HepG2 (cell line): ENCODE measurements around the gene GALNT9. TPM values are rescaled to one million over a fixed set of nuclear protein-coding genes. Genes with fewer than 3 reads are reported as not detected.

Experiments
- ATAC-seq: fragments of 200-7000 bp; cut with Tn5 transposase; 3 replicates; pipeline ENCODE4 v1.9.1; 2020; ENCODE audit warnings: mild to moderate bottlenecking, moderate library complexity
- BruUV-seq: library from RNA; stranded (reverse); fragments of 400-500 nt; replicated peaks from 2 replicates; lab custom pipeline; 2021; lab: Mats Ljungman, UMichigan
- CTCF ChIA-PET: fragments of 300-600 bp; formaldehyde crosslinking; extraction: SDS; loops from one replicate; lab custom pipeline; 2021; ENCODE audit warnings: low total read pairs, inconsistent platforms, low intra/inter-chr PET ratio; lab: Yijun Ruan, JAX
- POLR2A ChIA-PET: fragments of 350-600 bp; sonication (Branson Sonifier 250); formaldehyde crosslinking; loops from one replicate; lab custom pipeline; 2020; ENCODE audit warnings: antibody characterized with exemption, inconsistent platforms; lab: Yijun Ruan, JAX
- DNase-seq: peaks from one replicate; pipeline ENCODE4 v3.0.0-alpha.2; 2015; ENCODE audit warnings: low spot score
- FAIRE-seq: peaks from 3 replicates; lab custom pipeline; 2011; peaks lifted over from hg19 to GRCh38; lab: Jason Lieb, UNC
- H2AFZ ChIP-seq: one replicate; pipeline ENCODE4 v1.6.1; 2011; ENCODE audit warnings: low read length, inconsistent platforms
- H3K27ac ChIP-seq: fragments of 300-600 bp; 3 replicates; pipeline ENCODE4 v1.8.0; 2011; ENCODE audit warnings: mixed run types, mild to moderate bottlenecking, mixed read lengths, low read length, inconsistent platforms; ENCODE audit not compliant: insufficient read depth; ENCODE audit errors: extremely low read length
- H3K27me3 ChIP-seq, 2 experiments: fragments of 200-600 bp in 1 of 2; 2 replicates in 1 of 2; 3 replicates in 1 of 2; pipeline versions ENCODE4 v1.6.0 to v1.8.0; 2011; ENCODE audit warnings: low read length in 2 of 2, mild to moderate bottlenecking in 2 of 2, moderate library complexity in 2 of 2, inconsistent platforms in 1 of 2; ENCODE audit not compliant: insufficient read depth in 2 of 2, control insufficient read depth in 1 of 2
- H3K36me3 ChIP-seq, 2 experiments: fragments of 200-600 bp in 1 of 2; replicated peaks in 1 of 2; 2 replicates in 1 of 2; 3 replicates in 1 of 2; pipeline versions ENCODE4 v1.5.1 to v1.8.0; 2011; ENCODE audit warnings: low read length in 2 of 2, inconsistent platforms in 1 of 2; ENCODE audit not compliant: insufficient read depth in 2 of 2, control insufficient read depth in 1 of 2
- H3K4me1 ChIP-seq: 2 replicates; pipeline ENCODE4 v1.5.1; 2012; ENCODE audit warnings: low read length, inconsistent platforms; ENCODE audit not compliant: insufficient read depth
- H3K4me2 ChIP-seq: 2 replicates; pipeline ENCODE4 v1.6.0; 2011; ENCODE audit warnings: low read depth, low read length, inconsistent platforms
- H3K4me3 ChIP-seq, 3 experiments: fragments of 200-600 bp in 1 of 3; sonication (generic), shearing (Covaris generic) in 1 of 3; replicated peaks in 1 of 3; 2 replicates each; pipeline ENCODE4 v1.5.1; 2011 to 2016; ENCODE audit warnings: low read length in 3 of 3, inconsistent platforms in 2 of 3, low read depth in 2 of 3, mild to moderate bottlenecking in 2 of 3, control low read depth in 1 of 3, mixed read lengths in 1 of 3; ENCODE audit not compliant: insufficient read depth in 1 of 3
- H3K79me2 ChIP-seq: one replicate; pipeline ENCODE4 v1.6.1; 2011; ENCODE audit warnings: low read length, inconsistent platforms; ENCODE audit not compliant: insufficient read depth
- H3K9ac ChIP-seq: 2 replicates; pipeline ENCODE4 v1.6.0; 2011; ENCODE audit warnings: mild to moderate bottlenecking, low read depth, low read length, inconsistent platforms; ENCODE audit not compliant: insufficient read depth
- H3K9me3 ChIP-seq: 2 replicates; pipeline ENCODE4 v1.5.1; 2012; ENCODE audit warnings: mild to moderate bottlenecking, low read length
- H4K20me1 ChIP-seq: 2 replicates; pipeline ENCODE4 v1.6.0; 2011; ENCODE audit warnings: inconsistent platforms, mild to moderate bottlenecking, low read length, moderate library complexity; ENCODE audit not compliant: insufficient read depth
- DMAP1 ChIP-seq: IDR thresholded peaks from 2 replicates; pipeline ENCODE4 v1.6.1; 2016
- FIP1L1 ChIP-seq: fragments of 200-400 bp; formaldehyde crosslinking; IDR thresholded peaks from 2 replicates; pipeline ENCODE4 v1.6.1; 2018; ENCODE audit warnings: low read depth, mild to moderate bottlenecking, low read length, moderate library complexity, borderline replicate concordance; ENCODE audit not compliant: insufficient read depth
- HIVEP1 ChIP-seq: sonication (generic); formaldehyde crosslinking; IDR thresholded peaks from 2 replicates; pipeline ENCODE4 v1.4.0; 2020; ENCODE audit warnings: mild to moderate bottlenecking, missing genetic modification reagents
- HOXA5 ChIP-seq: sonication (generic); formaldehyde crosslinking; IDR thresholded peaks from 2 replicates; pipeline ENCODE4 v1.4.0; 2020; ENCODE audit warnings: missing genetic modification reagents
- PPARG ChIP-seq: conservative IDR thresholded peaks from 2 replicates; pipeline ENCODE4 v1.6.1; 2016; ENCODE audit warnings: missing biosample characterization, missing genetic modification reagents
- PTBP1 ChIP-seq: fragments of 200-400 bp; formaldehyde crosslinking; IDR thresholded peaks from 2 replicates; pipeline ENCODE4 v1.6.1; 2018; ENCODE audit warnings: low read length, low read depth; ENCODE audit not compliant: poor library complexity, severe bottlenecking
- REPIN1 ChIP-seq: sonication (generic); formaldehyde crosslinking; IDR thresholded peaks from 2 replicates; pipeline ENCODE4 v1.8.0; 2022; ENCODE audit warnings: missing genetic modification reagents, low read depth, mild to moderate bottlenecking, borderline replicate concordance
- SSRP1 ChIP-seq: IDR thresholded peaks from 2 replicates; pipeline ENCODE4 v1.6.1; 2016; ENCODE audit warnings: control low read depth
- ZNF329 ChIP-seq: sonication (generic); formaldehyde crosslinking; IDR thresholded peaks from 2 replicates; pipeline ENCODE4 v1.9.0; 2021; ENCODE audit warnings: low read depth, mild to moderate bottlenecking, missing genetic modification reagents
- ZNF446 ChIP-seq: sonication (generic); formaldehyde crosslinking; IDR thresholded peaks from 2 replicates; pipeline ENCODE4 v1.5.0; 2020; ENCODE audit warnings: mild to moderate bottlenecking, missing genetic modification reagents
- ZNF484 ChIP-seq: sonication (generic); formaldehyde crosslinking; IDR thresholded peaks from 2 replicates; pipeline ENCODE4 v1.5.1; 2020; ENCODE audit warnings: mild to moderate bottlenecking, low read depth, missing genetic modification reagents, borderline replicate concordance
- ZNF510 ChIP-seq: sonication (generic); formaldehyde crosslinking; IDR thresholded peaks from 2 replicates; pipeline ENCODE4 v1.4.0; 2020; ENCODE audit warnings: low read depth, mild to moderate bottlenecking, missing genetic modification reagents
- ZNF724P ChIP-seq: sonication (generic); formaldehyde crosslinking; IDR thresholded peaks from 2 replicates; pipeline ENCODE4 v1.8.0; 2022; ENCODE audit warnings: missing genetic modification reagents, borderline replicate concordance
- ZNF878 ChIP-seq: sonication (generic); formaldehyde crosslinking; IDR thresholded peaks from 2 replicates; pipeline ENCODE4 v1.8.1; 2023; ENCODE audit warnings: mild to moderate bottlenecking, missing genetic modification reagents, moderate library complexity
- WGBS: methylation state at CpG from one replicate; pipeline ENCODE4 v1.1.6; 2017; ENCODE audit warnings: low lambda C conversion rate; 5-methylcytosine and 5-hydroxymethylcytosine counted together
- in situ Hi-C: cut with HindIII; loops from 2 replicates; pipeline ENCODE4 v1.10.0; 2017; ENCODE audit warnings: low pct_unique_long_range_greater_than_20kb; ENCODE audit not compliant: extremely low pct_ligation_motif_present
- intact Hi-C: fragments of 100-400 bp; cut with micrococcal nuclease; formaldehyde crosslinking; loops from one replicate; pipeline ENCODE4 v1.10.0; 2022; ENCODE audit not compliant: unreplicated experiment
- polyA plus RNA-seq, 8 experiments: library from polyadenylated mRNA; depleted of rRNA in 3 of 8; stranded (reverse) in 7 of 8; unstranded in 1 of 8; fragments of >200 nt; fragmentation: Illumina TruSeq in 4 of 8; extraction: Trizol in 4 of 8; gene quantifications; 2 replicates each; pipeline versions ENCODE4 v1.2.1 to v1.2.3, GENCODE V29; 2011 to 2016; ENCODE audit warnings: low read depth in 4 of 8, missing spikeins in 1 of 8, mixed read lengths in 1 of 8; ENCODE audit not compliant: insufficient read depth in 1 of 8
- total RNA-seq, 5 experiments: library from RNA; depleted of rRNA; stranded (reverse); fragments of >200 nt; fragmentation: Illumina TruSeq; extraction: Trizol; gene quantifications; 2 replicates each; pipeline ENCODE4 v1.2.3, GENCODE V29; 2016; ENCODE audit warnings: low read depth in 1 of 5
- TF ChIP-seq, protein P1 (sequence below): sonication (generic); formaldehyde crosslinking; IDR thresholded peaks from 2 replicates; pipeline ENCODE4 v1.5.0; 2020; ENCODE audit warnings: mild to moderate bottlenecking, missing genetic modification reagents
- TF ChIP-seq, protein P2 (sequence below): sonication (generic); formaldehyde crosslinking; conservative IDR thresholded peaks from 2 replicates; pipeline ENCODE4 v1.4.0; 2020; ENCODE audit warnings: missing genetic modification reagents
- TF ChIP-seq, protein P3 (sequence below): sonication (generic); formaldehyde crosslinking; IDR thresholded peaks from 2 replicates; pipeline ENCODE4 v1.5.0; 2020; ENCODE audit warnings: missing genetic modification reagents, mild to moderate bottlenecking, borderline replicate concordance

GALNT9 gene
- total and polyA plus RNA-seq, 2 of the 13 experiments (the other 11 are each of a cell fraction or from before 2014, with no cell fraction given), result 0.04 TPM; not detected in 1

- Histone ChIP-seq H3K27ac (no peak overlapping the region), H3K9me3 (no peaks in the 10 kb centered on the region), H4K20me1 (peaks cover 9% of the 10 kb centered on the region; the same call in 1 of the 2 replicates), H3K36me3 (no peaks in the 10 kb centered on the region), H3K9ac (no peak overlapping the region), H3K4me2 (no peak overlapping the region), H2AFZ (no peak overlapping the region), H3K79me2 (no peaks in the 10 kb centered on the region), H3K4me1 (no peaks in the 10 kb centered on the region), H3K27me3 (peaks cover 35 to 89% of the 10 kb centered on the region in 2 experiments), H3K4me3 (no peak overlapping the region)
- POLR2A ChIA-PET, result no interaction called here
- intact Hi-C loops, result no loop called here
- no peak for DNase-seq
- 0 out of 3 replicates have a peak, but pooled peaks have one; percentile 8 for ATAC-seq
- no peak for FAIRE-seq
- CTCF ChIA-PET, result no interaction called here
- in situ Hi-C loops, result no loop called here
- no TSS peak for BruUV-seq
- WGBS, result 13% methylated on average over 4 of the region's 20 CpGs
- TF ChIP-seq PTBP1, result no peak
- TF ChIP-seq, protein P1, sequence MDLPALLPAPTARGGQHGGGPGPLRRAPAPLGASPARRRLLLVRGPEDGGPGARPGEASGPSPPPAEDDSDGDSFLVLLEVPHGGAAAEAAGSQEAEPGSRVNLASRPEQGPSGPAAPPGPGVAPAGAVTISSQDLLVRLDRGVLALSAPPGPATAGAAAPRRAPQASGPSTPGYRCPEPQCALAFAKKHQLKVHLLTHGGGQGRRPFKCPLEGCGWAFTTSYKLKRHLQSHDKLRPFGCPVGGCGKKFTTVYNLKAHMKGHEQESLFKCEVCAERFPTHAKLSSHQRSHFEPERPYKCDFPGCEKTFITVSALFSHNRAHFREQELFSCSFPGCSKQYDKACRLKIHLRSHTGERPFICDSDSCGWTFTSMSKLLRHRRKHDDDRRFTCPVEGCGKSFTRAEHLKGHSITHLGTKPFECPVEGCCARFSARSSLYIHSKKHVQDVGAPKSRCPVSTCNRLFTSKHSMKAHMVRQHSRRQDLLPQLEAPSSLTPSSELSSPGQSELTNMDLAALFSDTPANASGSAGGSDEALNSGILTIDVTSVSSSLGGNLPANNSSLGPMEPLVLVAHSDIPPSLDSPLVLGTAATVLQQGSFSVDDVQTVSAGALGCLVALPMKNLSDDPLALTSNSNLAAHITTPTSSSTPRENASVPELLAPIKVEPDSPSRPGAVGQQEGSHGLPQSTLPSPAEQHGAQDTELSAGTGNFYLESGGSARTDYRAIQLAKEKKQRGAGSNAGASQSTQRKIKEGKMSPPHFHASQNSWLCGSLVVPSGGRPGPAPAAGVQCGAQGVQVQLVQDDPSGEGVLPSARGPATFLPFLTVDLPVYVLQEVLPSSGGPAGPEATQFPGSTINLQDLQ (CRISPR knock-in tag), result no peak
- TF ChIP-seq ZNF484, result no peak
- TF ChIP-seq HIVEP1 (CRISPR knock-in tag), result no peak
- no peak for TF ChIP-seq HOXA5
- no peak for TF ChIP-seq DMAP1 (CRISPR knock-in tag)
- TF ChIP-seq PPARG, result no peak
- no peak for TF ChIP-seq ZNF510 (CRISPR knock-in tag)
- TF ChIP-seq, protein P2, sequence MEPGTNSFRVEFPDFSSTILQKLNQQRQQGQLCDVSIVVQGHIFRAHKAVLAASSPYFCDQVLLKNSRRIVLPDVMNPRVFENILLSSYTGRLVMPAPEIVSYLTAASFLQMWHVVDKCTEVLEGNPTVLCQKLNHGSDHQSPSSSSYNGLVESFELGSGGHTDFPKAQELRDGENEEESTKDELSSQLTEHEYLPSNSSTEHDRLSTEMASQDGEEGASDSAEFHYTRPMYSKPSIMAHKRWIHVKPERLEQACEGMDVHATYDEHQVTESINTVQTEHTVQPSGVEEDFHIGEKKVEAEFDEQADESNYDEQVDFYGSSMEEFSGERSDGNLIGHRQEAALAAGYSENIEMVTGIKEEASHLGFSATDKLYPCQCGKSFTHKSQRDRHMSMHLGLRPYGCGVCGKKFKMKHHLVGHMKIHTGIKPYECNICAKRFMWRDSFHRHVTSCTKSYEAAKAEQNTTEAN (CRISPR knock-in tag), result no peak
- TF ChIP-seq ZNF329 (CRISPR knock-in tag), result no peak
- no peak for TF ChIP-seq ZNF878
- no peak for TF ChIP-seq ZNF446 (CRISPR knock-in tag)
- no peak for TF ChIP-seq SSRP1
- no peak for TF ChIP-seq ZNF724P (CRISPR knock-in tag)
- TF ChIP-seq, protein P3, sequence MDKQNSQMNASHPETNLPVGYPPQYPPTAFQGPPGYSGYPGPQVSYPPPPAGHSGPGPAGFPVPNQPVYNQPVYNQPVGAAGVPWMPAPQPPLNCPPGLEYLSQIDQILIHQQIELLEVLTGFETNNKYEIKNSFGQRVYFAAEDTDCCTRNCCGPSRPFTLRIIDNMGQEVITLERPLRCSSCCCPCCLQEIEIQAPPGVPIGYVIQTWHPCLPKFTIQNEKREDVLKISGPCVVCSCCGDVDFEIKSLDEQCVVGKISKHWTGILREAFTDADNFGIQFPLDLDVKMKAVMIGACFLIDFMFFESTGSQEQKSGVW, result no peak
- no peak for TF ChIP-seq FIP1L1
- TF ChIP-seq REPIN1 (CRISPR knock-in tag), result no peak
These were observed 124.6 kb downstream of the GALNT9 start for GRCh38 chr12:132204793-132205270.
